ENCODE measurements around the gene MSRB1. TPM values are rescaled to one million over a fixed set of nuclear protein-coding genes. Genes with fewer than 3 reads are reported as not detected.

The MSRB1 gene
- total and polyA plus RNA-seq, 9 of the 15 experiments (the other 6 are each of a cell fraction or from before 2014, with no cell fraction given) = 5.4 to 33.7 (median 25.7) TPM

GRCh38 chr16:1960665-1961630, 17.9 kb upstream of the MSRB1 start (continued):
- TF ChIP-seq ZBTB40 (IDR thresholded peaks at IDR 0.05) = 0 out of 2 replicates have a peak, but pooled peaks have one; percentile 6
- TF ChIP-seq ZBTB40 (CRISPR knock-in tag; IDR thresholded peaks at IDR 0.05) = no peak
- no peak for TF ChIP-seq RBM25 (IDR thresholded peaks at IDR 0.05; ENCODE audit: low read depth, low read length, severe bottlenecking)
- TF ChIP-seq ELF2 (CRISPR knock-in tag; IDR thresholded peaks at IDR 0.05) = peak; percentile 29; the same call in 1 of the 2 replicates
- no peak for TF ChIP-seq NKRF (IDR thresholded peaks at IDR 0.05; ENCODE audit: borderline replicate concordance)
- peak; percentile 65 for TF ChIP-seq ZFX (CRISPR knock-in tag; IDR thresholded peaks at IDR 0.05)
- 0 out of 2 replicates have a peak, but pooled peaks have one; percentile 22 for TF ChIP-seq ZFP30 (CRISPR knock-in tag; IDR thresholded peaks at IDR 0.05; ENCODE audit: borderline replicate concordance)
- TF ChIP-seq DDX20 (tag; IDR thresholded peaks at IDR 0.05; ENCODE audit: low read depth) = no peak
- no peak for TF ChIP-seq ARHGAP35 (IDR thresholded peaks at IDR 0.05; ENCODE audit: partially characterized antibody)
- no peak for TF ChIP-seq SMC3 (conservative IDR thresholded peaks at IDR 0.05; ENCODE audit: insufficient read depth, low read depth, low read length)
- TF ChIP-seq HDAC1 (IDR thresholded peaks at IDR 0.05) = no peak; a peak in 1 of 4 replicates
- no peak for TF ChIP-seq RNF219 (CRISPR knock-in tag; IDR thresholded peaks at IDR 0.05)
- peak; percentile 90; the same call in 1 of the 2 replicates for TF ChIP-seq ERF (CRISPR knock-in tag; IDR thresholded peaks at IDR 0.05)
